KMS-11 (cell line): ENCODE measurements around the gene RAB15.

Experiments used
- H2AFZ ChIP-seq: fragments of 200-600 bp; sonication (generic); 2 replicates; pipeline ENCODE4 v1.6.1; 2016; ENCODE audit warnings: antibody characterized with exemption, mixed run types, low read depth
- H3K27ac ChIP-seq: fragments of 200-600 bp; sonication (generic); 2 replicates; pipeline ENCODE4 v1.6.1; 2016; ENCODE audit warnings: mild to moderate bottlenecking, mixed run types
- H3K27me3 ChIP-seq: fragments of 200-600 bp; sonication (generic); 2 replicates; pipeline ENCODE4 v1.6.1; 2017; ENCODE audit warnings: mild to moderate bottlenecking, low read depth, mixed run types, moderate library complexity; ENCODE audit not compliant: insufficient read depth
- H3K36me3 ChIP-seq: fragments of 200-600 bp; sonication (generic); 2 replicates; pipeline ENCODE4 v1.6.1; 2017; ENCODE audit warnings: mild to moderate bottlenecking, mixed run types; ENCODE audit not compliant: insufficient read depth
- H3K4me1 ChIP-seq: fragments of 200-600 bp; sonication (generic); 2 replicates; pipeline ENCODE4 v1.6.1; 2016; ENCODE audit warnings: mild to moderate bottlenecking, low read depth, mixed run types; ENCODE audit not compliant: poor library complexity, severe bottlenecking
- H3K4me2 ChIP-seq: fragments of 200-600 bp; sonication (generic); 2 replicates; pipeline ENCODE4 v1.7.0; 2016; ENCODE audit warnings: mild to moderate bottlenecking, mixed run types
- H3K4me3 ChIP-seq: fragments of 200-600 bp; sonication (generic); IDR thresholded peaks from 2 replicates; pipeline ENCODE4 v1.6.1; 2017; ENCODE audit warnings: low read depth, low read length, mixed read lengths; ENCODE audit not compliant: insufficient read depth
- H3K79me2 ChIP-seq: fragments of 200-600 bp; sonication (generic); 2 replicates; pipeline ENCODE4 v1.6.1; 2016; ENCODE audit warnings: low read depth, mixed run types; ENCODE audit not compliant: insufficient read depth
- H3K9ac ChIP-seq: fragments of 200-600 bp; sonication (generic); 2 replicates; pipeline ENCODE4 v1.6.1; 2016; ENCODE audit warnings: mild to moderate bottlenecking, mixed run types
- H4K20me1 ChIP-seq: fragments of 200-600 bp; sonication (generic); 2 replicates; pipeline ENCODE4 v1.6.1; 2016; ENCODE audit warnings: mild to moderate bottlenecking, mixed run types; ENCODE audit not compliant: insufficient read depth
- CTCF ChIP-seq: fragments of 200-600 bp; sonication (generic); conservative IDR thresholded peaks from 2 replicates; pipeline ENCODE4 v1.6.1; 2017; ENCODE audit warnings: low read depth, mild to moderate bottlenecking, antibody characterized with exemption, low read length, moderate library complexity, mixed read lengths

RAB15 gene

GRCh38 chr14:64931123-64931522 is 41.0 kb downstream of the RAB15 start:
- Histone ChIP-seq H2AFZ (no peak overlapping the region), H3K27ac (no peak overlapping the region), H3K4me1 (peaks cover 93% of the 10 kb centered on the region), H3K27me3 (no peaks in the 10 kb centered on the region), H3K79me2 (0 out of 2 replicates have a peak, but pooled peaks cover 5% of the 10 kb centered on the region), H3K36me3 (no peaks in the 10 kb centered on the region), H3K9ac (no peak overlapping the region), H3K4me3 (no peak overlapping the region), H3K4me2 (no peak overlapping the region), H4K20me1 (no peaks in the 10 kb centered on the region)
- no peak for TF ChIP-seq CTCF

GRCh38 chr14:64930085-64930843 is 41.9 kb downstream of the RAB15 start:
- Histone ChIP-seq H3K27me3 (no peaks in the 10 kb centered on the region), H3K36me3 (no peaks in the 10 kb centered on the region), H3K4me2 (no peak overlapping the region), H3K9ac (no peak overlapping the region), H3K79me2 (no peaks in the 10 kb centered on the region), H4K20me1 (no peaks in the 10 kb centered on the region), H3K4me1 (peaks cover 89% of the 10 kb centered on the region), H2AFZ (no peak overlapping the region), H3K27ac (no peak overlapping the region), H3K4me3 (no peak overlapping the region)
- TF ChIP-seq CTCF = no peak

DNA sequence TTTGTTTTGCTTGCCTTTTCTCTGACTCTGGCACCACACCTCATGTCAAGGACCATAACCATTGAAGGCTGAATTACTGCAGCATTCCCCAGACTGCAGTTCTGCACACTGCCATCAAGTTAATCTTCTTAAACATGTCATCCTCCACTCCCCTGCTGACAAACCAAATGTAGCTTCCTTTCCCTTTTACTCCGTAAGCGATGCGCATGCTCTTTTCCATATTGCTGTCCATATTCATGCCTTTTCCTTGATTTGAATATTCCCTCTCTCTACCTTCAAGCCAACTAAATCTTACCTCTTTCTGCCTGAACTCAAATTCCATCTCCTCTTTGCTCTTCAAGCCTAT is 43.1 kb downstream of the RAB15 start:
- Histone ChIP-seq H3K9ac (no peak overlapping the region), H3K4me3 (no peak overlapping the region), H2AFZ (no peak overlapping the region), H3K4me2 (peak overlapping the region; percentile 41; the same call in 1 of the 2 replicates), H3K36me3 (no peaks in the 10 kb centered on the region), H3K27ac (peak overlapping the region; percentile 57), H3K4me1 (peaks cover 76% of the 10 kb centered on the region), H3K79me2 (no peaks in the 10 kb centered on the region), H3K27me3 (no peaks in the 10 kb centered on the region), H4K20me1 (no peaks in the 10 kb centered on the region)
- no peak for TF ChIP-seq CTCF

GRCh38 chr14:64928239-64929013 is 43.7 kb downstream of the RAB15 start:
- Histone ChIP-seq H3K27ac (peak overlapping the region; percentile 57), H3K36me3 (no peaks in the 10 kb centered on the region), H3K4me2 (peak overlapping the region; percentile 41; the same call in 1 of the 2 replicates), H2AFZ (no peak overlapping the region), H3K79me2 (no peaks in the 10 kb centered on the region), H4K20me1 (no peaks in the 10 kb centered on the region), H3K9ac (no peak overlapping the region), H3K4me3 (no peak overlapping the region), H3K27me3 (no peaks in the 10 kb centered on the region), H3K4me1 (peaks cover 73% of the 10 kb centered on the region)
- no peak for TF ChIP-seq CTCF
